Measurements from ENCODE around the gene PRTFDC1.

Gene PRTFDC1

GRCh38 chr10:24901686-24902399 is 50.6 kb downstream of the PRTFDC1 start:
- DNase-seq (ENCODE audit: low read depth), result no peak
- TF ChIP-seq MYC (IDR thresholded peaks at IDR 0.05; ENCODE audit: low read depth, low read length) (no peak), CTCF (IDR thresholded peaks at IDR 0.05; ENCODE audit: low read depth, low read length) (no peak), MAX (IDR thresholded peaks at IDR 0.05; ENCODE audit: low read depth, low read length) (no peak), POLR2A (IDR thresholded peaks at IDR 0.05; ENCODE audit: extremely low read depth, insufficient read length) (no peak)
- no peak overlapping the region for H3K4me3 ChIP-seq (ENCODE audit: low read depth, low read length)

- H3K4me3 ChIP-seq (ENCODE audit: low read depth, low read length), result no peak overlapping the region
- TF ChIP-seq POLR2A (IDR thresholded peaks at IDR 0.05; ENCODE audit: extremely low read depth, insufficient read length), result no peak
- TF ChIP-seq MYC (IDR thresholded peaks at IDR 0.05; ENCODE audit: low read depth, low read length), result no peak
- no peak for DNase-seq (ENCODE audit: low read depth)
Observed at GRCh38 chr10:24900888-24901685, 51.3 kb downstream of the PRTFDC1 start.

- TF ChIP-seq CTCF (IDR thresholded peaks at IDR 0.05; ENCODE audit: low read depth, low read length), result no peak
- TF ChIP-seq MYC (IDR thresholded peaks at IDR 0.05; ENCODE audit: low read depth, low read length), result no peak
- no peak for TF ChIP-seq POLR2A (IDR thresholded peaks at IDR 0.05; ENCODE audit: extremely low read depth, insufficient read length)
- no peak for TF ChIP-seq MAX (IDR thresholded peaks at IDR 0.05; ENCODE audit: low read depth, low read length)
- no peak for DNase-seq (ENCODE audit: low read depth)
- H3K4me3 ChIP-seq (ENCODE audit: low read depth, low read length), result no peak overlapping the region
Observed at GRCh38 chr10:24899571-24899970, 52.8 kb downstream of the PRTFDC1 start.

GRCh38 chr10:24898501-24898900 is 53.9 kb downstream of the PRTFDC1 start:
- no peak for DNase-seq (ENCODE audit: low read depth)
- no peak overlapping the region for H3K4me3 ChIP-seq (ENCODE audit: low read depth, low read length)
- no peak for TF ChIP-seq MYC (IDR thresholded peaks at IDR 0.05; ENCODE audit: low read depth, low read length)
- no peak for TF ChIP-seq MAX (IDR thresholded peaks at IDR 0.05; ENCODE audit: low read depth, low read length)
- TF ChIP-seq CTCF (IDR thresholded peaks at IDR 0.05; ENCODE audit: low read depth, low read length), result no peak
- no peak for TF ChIP-seq POLR2A (IDR thresholded peaks at IDR 0.05; ENCODE audit: extremely low read depth, insufficient read length)

- no peak for DNase-seq (ENCODE audit: low read depth)
- no peak for TF ChIP-seq CTCF (IDR thresholded peaks at IDR 0.05; ENCODE audit: low read depth, low read length)
- TF ChIP-seq POLR2A (IDR thresholded peaks at IDR 0.05; ENCODE audit: extremely low read depth, insufficient read length), result no peak
- TF ChIP-seq MAX (IDR thresholded peaks at IDR 0.05; ENCODE audit: low read depth, low read length), result no peak
- no peak overlapping the region for H3K4me3 ChIP-seq (ENCODE audit: low read depth, low read length)
Observed at GRCh38 chr10:24897326-24897926, 55.0 kb downstream of the PRTFDC1 start.

- DNase-seq (ENCODE audit: low read depth), result no peak
- H3K4me3 ChIP-seq (ENCODE audit: low read depth, low read length), result no peak overlapping the region
- TF ChIP-seq CTCF (IDR thresholded peaks at IDR 0.05; ENCODE audit: low read depth, low read length) (no peak), POLR2A (IDR thresholded peaks at IDR 0.05; ENCODE audit: extremely low read depth, insufficient read length) (no peak), MAX (IDR thresholded peaks at IDR 0.05; ENCODE audit: low read depth, low read length) (no peak), MYC (IDR thresholded peaks at IDR 0.05; ENCODE audit: low read depth, low read length) (no peak)
Observed at GRCh38 chr10:24894728-24895127, 57.7 kb downstream of the PRTFDC1 start.

Measured in NB4 (cell line).